T-helper 1 cell treated with Interleukin-12 subunit alpha and Interleukin-12 subunit beta and Interleukin-4 antibody, amounts not matched to agents 30 μg/mL and 1 μg/mL, for 36 hours (primary cell): Measurements from ENCODE around the gene KIR2DL1.
"Not testable (repeated sequence)": the region's sequence is repeated elsewhere in the genome, so short reads cannot be mapped to it uniquely, and the experiment has no call there.

Experiments used
- H3K27ac Mint-ChIP-seq: one replicate; pipeline ENCODE4 v1.8.0; 2021; ENCODE audit warnings: mild to moderate bottlenecking, mixed read lengths
- H3K27me3 Mint-ChIP-seq: one replicate; pipeline ENCODE4 v1.8.0; 2021; ENCODE audit warnings: low read depth, mixed read lengths
- H3K36me3 Mint-ChIP-seq: one replicate; pipeline ENCODE4 v1.8.0; 2021; ENCODE audit warnings: low read depth, mixed read lengths
- H3K4me1 Mint-ChIP-seq: one replicate; pipeline ENCODE4 v1.8.0; 2021; ENCODE audit warnings: low read depth, mixed read lengths
- H3K4me3 Mint-ChIP-seq: one replicate; pipeline ENCODE4 v1.8.0; 2021; ENCODE audit warnings: mild to moderate bottlenecking, moderate library complexity, mixed read lengths
- H3K9me3 Mint-ChIP-seq: one replicate; pipeline ENCODE4 v1.8.0; 2021; ENCODE audit warnings: mixed read lengths

The KIR2DL1 gene

GRCh38 chr19:54788154-54788553, 18.6 kb downstream of the KIR2DL1 start:
- not testable (repeated sequence) for H3K27me3 Mint-ChIP-seq, H3K36me3 Mint-ChIP-seq, H3K4me1 Mint-ChIP-seq, H3K27ac Mint-ChIP-seq, H3K9me3 Mint-ChIP-seq, H3K4me3 Mint-ChIP-seq

GRCh38 chr19:54790711-54791110, 21.1 kb downstream of the KIR2DL1 start:
- H3K27me3 Mint-ChIP-seq = peaks cover 4% of the 10 kb centered on the region
- H3K4me3 Mint-ChIP-seq = no peak overlapping the region
- peaks cover 8% of the 10 kb centered on the region for H3K4me1 Mint-ChIP-seq
- no peak overlapping the region for H3K27ac Mint-ChIP-seq
- no peaks in the 10 kb centered on the region for H3K9me3 Mint-ChIP-seq
- H3K36me3 Mint-ChIP-seq = no peaks in the 10 kb centered on the region

GRCh38 chr19:54791476-54791875, 21.9 kb downstream of the KIR2DL1 start:
- peaks cover 10% of the 10 kb centered on the region for H3K27me3 Mint-ChIP-seq
- no peak overlapping the region for H3K4me3 Mint-ChIP-seq
- H3K27ac Mint-ChIP-seq = no peak overlapping the region
- H3K36me3 Mint-ChIP-seq = no peaks in the 10 kb centered on the region
- H3K9me3 Mint-ChIP-seq = no peaks in the 10 kb centered on the region
- peaks cover 8% of the 10 kb centered on the region for H3K4me1 Mint-ChIP-seq

- Mint-ChIP-seq H3K27me3 (peaks cover 10% of the 10 kb centered on the region), H3K36me3 (no peaks in the 10 kb centered on the region), H3K27ac (no peak overlapping the region), H3K4me1 (peaks cover 8% of the 10 kb centered on the region), H3K4me3 (peak overlapping the region; percentile 69), H3K9me3 (no peaks in the 10 kb centered on the region)
Observed at GRCh38 chr19:54792814-54793213, 23.2 kb downstream of the KIR2DL1 start.

GRCh38 chr19:54795758-54796157, 26.2 kb downstream of the KIR2DL1 start:
- Mint-ChIP-seq H3K27me3 (peaks cover 14% of the 10 kb centered on the region), H3K4me1 (peaks cover 8% of the 10 kb centered on the region), H3K27ac (no peak overlapping the region), H3K9me3 (no peaks in the 10 kb centered on the region), H3K36me3 (no peaks in the 10 kb centered on the region), H3K4me3 (no peak overlapping the region)

GRCh38 chr19:54803410-54803809, 33.8 kb downstream of the KIR2DL1 start, which contains the start of gene KIR2DL4:
TSS of gene KIR2DL4 (plus strand) at chr19:54803610. CDS start at chr19:54803652, 42 bp downstream.
- H3K9me3 Mint-ChIP-seq = no peaks in the 10 kb centered on the region
- H3K27ac Mint-ChIP-seq = no peak within 1 kb of the TSS
- H3K4me1 Mint-ChIP-seq = no peaks in the 10 kb centered on the region
- H3K27me3 Mint-ChIP-seq = peaks cover 6% of the 10 kb centered on the region
- H3K4me3 Mint-ChIP-seq = no peak within 1 kb of the TSS
- no peaks in the 10 kb centered on the region for H3K36me3 Mint-ChIP-seq

GRCh38 chr19:54804101-54804500, 34.5 kb downstream of the KIR2DL1 start:
- peaks cover 6% of the 10 kb centered on the region for H3K27me3 Mint-ChIP-seq

GRCh38 chr19:54804571-54804970, 35.0 kb downstream of the KIR2DL1 start:
- H3K27ac Mint-ChIP-seq = no peak overlapping the region
- no peaks in the 10 kb centered on the region for H3K36me3 Mint-ChIP-seq
- H3K4me1 Mint-ChIP-seq = no peaks in the 10 kb centered on the region
- H3K27me3 Mint-ChIP-seq = peaks cover 6% of the 10 kb centered on the region
- no peaks in the 10 kb centered on the region for H3K9me3 Mint-ChIP-seq
- H3K4me3 Mint-ChIP-seq = no peak overlapping the region

More at GRCh38 chr19:54804101-54804500, 34.5 kb downstream of the KIR2DL1 start:
- no peak overlapping the region for H3K4me3 Mint-ChIP-seq
- no peak overlapping the region for H3K27ac Mint-ChIP-seq
- no peaks in the 10 kb centered on the region for H3K36me3 Mint-ChIP-seq
- no peaks in the 10 kb centered on the region for H3K4me1 Mint-ChIP-seq
- H3K9me3 Mint-ChIP-seq = no peaks in the 10 kb centered on the region

- no peak overlapping the region for H3K27ac Mint-ChIP-seq
- H3K4me3 Mint-ChIP-seq = no peak overlapping the region
- H3K27me3 Mint-ChIP-seq = peaks cover 6% of the 10 kb centered on the region
- no peaks in the 10 kb centered on the region for H3K4me1 Mint-ChIP-seq
- no peaks in the 10 kb centered on the region for H3K36me3 Mint-ChIP-seq
- H3K9me3 Mint-ChIP-seq = peaks cover 6% of the 10 kb centered on the region
Observed at GRCh38 chr19:54805665-54806515, 36.3 kb downstream of the KIR2DL1 start.

GRCh38 chr19:54806516-54806838, 36.9 kb downstream of the KIR2DL1 start:
- no peaks in the 10 kb centered on the region for H3K4me1 Mint-ChIP-seq
- H3K27me3 Mint-ChIP-seq = peaks cover 6% of the 10 kb centered on the region
- no peak overlapping the region for H3K27ac Mint-ChIP-seq
- H3K36me3 Mint-ChIP-seq = no peaks in the 10 kb centered on the region
- H3K9me3 Mint-ChIP-seq = peaks cover 6% of the 10 kb centered on the region
- no peak overlapping the region for H3K4me3 Mint-ChIP-seq

GRCh38 chr19:54814571-54814970, 45.0 kb downstream of the KIR2DL1 start:
- not testable (repeated sequence) for H3K27me3 Mint-ChIP-seq, H3K4me3 Mint-ChIP-seq, H3K4me1 Mint-ChIP-seq, H3K27ac Mint-ChIP-seq, H3K36me3 Mint-ChIP-seq, H3K9me3 Mint-ChIP-seq

GRCh38 chr19:54816251-54816650, 46.7 kb downstream of the KIR2DL1 start, which contains the start of gene KIR3DL1:
TSS of gene KIR3DL1 (plus strand) at chr19:54816468.
- not testable (repeated sequence) for H3K4me3 Mint-ChIP-seq, H3K4me1 Mint-ChIP-seq, H3K36me3 Mint-ChIP-seq, H3K27ac Mint-ChIP-seq, H3K27me3 Mint-ChIP-seq, H3K9me3 Mint-ChIP-seq

GRCh38 chr19:54817670-54818536, 48.3 kb downstream of the KIR2DL1 start:
- H3K27me3 Mint-ChIP-seq = no peaks in the 10 kb centered on the region
- no peak overlapping the region for H3K27ac Mint-ChIP-seq
- H3K4me3 Mint-ChIP-seq = no peak overlapping the region
- no peaks in the 10 kb centered on the region for H3K9me3 Mint-ChIP-seq
- H3K36me3 Mint-ChIP-seq = no peaks in the 10 kb centered on the region
- H3K4me1 Mint-ChIP-seq = no peaks in the 10 kb centered on the region

- H3K27me3 Mint-ChIP-seq, H3K4me1 Mint-ChIP-seq, H3K27ac Mint-ChIP-seq: not testable (repeated sequence)
Observed at GRCh38 chr19:54824416-54824815, 54.8 kb downstream of the KIR2DL1 start.

GRCh38 chr19:54825326-54825725, 55.7 kb downstream of the KIR2DL1 start:
- H3K4me1 Mint-ChIP-seq, H3K36me3 Mint-ChIP-seq, H3K4me3 Mint-ChIP-seq, H3K27me3 Mint-ChIP-seq, H3K27ac Mint-ChIP-seq, H3K9me3 Mint-ChIP-seq: not testable (repeated sequence)

More at GRCh38 chr19:54824416-54824815, 54.8 kb downstream of the KIR2DL1 start:
- not testable (repeated sequence) for H3K4me3 Mint-ChIP-seq, H3K36me3 Mint-ChIP-seq, H3K9me3 Mint-ChIP-seq
